Stomach (tissue), 9 donors: Measurements from ENCODE around the gene KCNAB2. TPM values are rescaled to one million over a fixed set of nuclear protein-coding genes. Genes with fewer than 3 reads are reported as not detected.

Experiments
- DNase-seq, 2 donors: peaks; one replicate each; pipeline versions ENCODE4 v3.0.0 to v3.0.0-alpha.2; 2013 to 2019
- H3K27ac ChIP-seq, 5 donors: fragments of 200-600 bp in 4 of 5; sonication (generic) in 4 of 5; one replicate each; pipeline ENCODE4 v1.5.1; 2013 to 2019; ENCODE audit warnings: mild to moderate bottlenecking in 1 of 5, moderate library complexity in 1 of 5
- H3K27me3 ChIP-seq, 3 donors: fragments of 200-600 bp; sonication (generic); one replicate each; pipeline ENCODE4 v1.5.1; 2017 to 2019; ENCODE audit warnings: mixed run types in 1 of 3
- H3K36me3 ChIP-seq, 4 donors: fragments of 200-600 bp; sonication (generic); 1 replicate in 3 of 4; 2 replicates in 1 of 4; pipeline ENCODE4 v1.5.1; 2016 to 2019
- H3K4me1 ChIP-seq, 4 donors: fragments of 200-600 bp; sonication (generic); one replicate each; pipeline ENCODE4 v1.5.1; 2016 to 2019
- H3K4me3 ChIP-seq, 4 donors: fragments of 200-600 bp; sonication (generic) in 3 of 4; one replicate each; pipeline ENCODE4 v1.5.1; 2016 to 2019; ENCODE audit warnings: mild to moderate bottlenecking in 1 of 4
- H3K9me3 ChIP-seq, 4 donors: fragments of 200-600 bp; sonication (generic); one replicate each; pipeline ENCODE4 v1.5.1; 2016 to 2019
- EP300 ChIP-seq: sonication (generic); formaldehyde crosslinking; IDR thresholded peaks from one replicate; pipeline ENCODE4 v1.6.1; 2017; ENCODE audit warnings: antibody characterized with exemption
- POLR2A ChIP-seq, 4 donors: fragments of 450-650 bp; IDR thresholded peaks; one replicate each; pipeline ENCODE4 v1.6.1; 2016; ENCODE audit warnings: antibody characterized with exemption in 4 of 4, control low read depth in 2 of 4, mild to moderate bottlenecking in 1 of 4, moderate library complexity in 1 of 4
- POLR2AphosphoS5 ChIP-seq, 3 donors: sonication (generic); formaldehyde crosslinking; IDR thresholded peaks; one replicate each; pipeline ENCODE4 v1.6.1; 2016; ENCODE audit warnings: antibody characterized with exemption in 3 of 3
- WGBS, 5 donors: extraction: QIAGEN DNeasy Blood & Tissue Kit in 3 of 5; methylation state at CpG; one replicate each; pipeline versions ENCODE4 v1.1.5 to v1.1.7; 2013 to 2018; 5-methylcytosine and 5-hydroxymethylcytosine counted together
- intact Hi-C: fragments of 100-400 bp; cut with DNase I; formaldehyde crosslinking; loops from one replicate; pipeline ENCODE4 v1.15.1; 2023; ENCODE audit warnings: low total_unique reads
- polyA plus RNA-seq, 3 donors: library from polyadenylated mRNA; stranded (reverse); fragments of 200-250 nt; gene quantifications; one replicate each; pipeline ENCODE4 v1.2.3, GENCODE V29; 2013
- total RNA-seq, 5 donors: library from RNA; depleted of rRNA; stranded (reverse); fragments of >200 nt; gene quantifications; one replicate each; pipeline versions ENCODE4 v1.1.0 to v1.2.3, GENCODE V29; 2014 to 2016
- TF ChIP-seq, protein P1 (sequence below), 7 experiments: fragments of 450-650 bp in 4 of 7; fragments of 200-600 bp in 3 of 7; sonication (generic) in 3 of 7; IDR thresholded peaks; one replicate each; pipeline ENCODE4 v1.5.1; 2016 to 2019; ENCODE audit warnings: antibody characterized with exemption in 7 of 7, control low read depth in 2 of 7, mild to moderate bottlenecking in 1 of 7
- donor health status: healthy with polysubstance abuse.
- donor health status: Bipolar disorder and iron deficiency.
- donor health status: healthy.

The KCNAB2 gene
- total and polyA plus RNA-seq, 8 donors, result 0.29 to 39.1 (median 3.3) TPM

DNA sequence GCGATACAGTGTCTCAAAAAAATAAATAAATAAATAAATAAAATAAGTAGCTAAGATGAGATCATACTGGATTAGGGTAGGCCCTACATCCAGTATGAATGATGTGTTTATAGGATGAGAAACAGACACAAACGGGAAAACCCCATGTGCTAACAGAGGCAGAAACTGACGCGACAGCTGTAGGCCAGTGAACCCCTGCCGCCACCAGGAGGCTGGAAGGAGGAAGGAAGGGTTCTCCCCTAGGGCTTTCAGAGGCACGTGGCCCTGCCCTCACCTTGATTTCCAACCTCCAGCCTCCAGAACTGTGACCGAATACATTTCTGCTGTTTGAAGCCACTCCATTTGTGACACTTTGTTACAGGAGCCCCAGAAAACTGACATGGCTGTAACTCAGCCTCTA is 95.9 kb downstream of the KCNAB2 start:
- no peak overlapping the region for H3K27ac ChIP-seq
- H3K9me3 ChIP-seq, result no peaks in the 10 kb centered on the region
- no peaks in the 10 kb centered on the region for H3K4me1 ChIP-seq
- peaks cover 0 to 28% (median 8%) of the 10 kb centered on the region in 3 donors for H3K27me3 ChIP-seq
- intact Hi-C loops, result no loop called here
- H3K36me3 ChIP-seq, result no peaks in the 10 kb centered on the region
- no peak overlapping the region for H3K4me3 ChIP-seq
- no peak for DNase-seq
- WGBS, 5 donors, result 22 to 47% (median 32%) methylated on average over 7 of the region's 7 CpGs
- TF ChIP-seq, protein P1, sequence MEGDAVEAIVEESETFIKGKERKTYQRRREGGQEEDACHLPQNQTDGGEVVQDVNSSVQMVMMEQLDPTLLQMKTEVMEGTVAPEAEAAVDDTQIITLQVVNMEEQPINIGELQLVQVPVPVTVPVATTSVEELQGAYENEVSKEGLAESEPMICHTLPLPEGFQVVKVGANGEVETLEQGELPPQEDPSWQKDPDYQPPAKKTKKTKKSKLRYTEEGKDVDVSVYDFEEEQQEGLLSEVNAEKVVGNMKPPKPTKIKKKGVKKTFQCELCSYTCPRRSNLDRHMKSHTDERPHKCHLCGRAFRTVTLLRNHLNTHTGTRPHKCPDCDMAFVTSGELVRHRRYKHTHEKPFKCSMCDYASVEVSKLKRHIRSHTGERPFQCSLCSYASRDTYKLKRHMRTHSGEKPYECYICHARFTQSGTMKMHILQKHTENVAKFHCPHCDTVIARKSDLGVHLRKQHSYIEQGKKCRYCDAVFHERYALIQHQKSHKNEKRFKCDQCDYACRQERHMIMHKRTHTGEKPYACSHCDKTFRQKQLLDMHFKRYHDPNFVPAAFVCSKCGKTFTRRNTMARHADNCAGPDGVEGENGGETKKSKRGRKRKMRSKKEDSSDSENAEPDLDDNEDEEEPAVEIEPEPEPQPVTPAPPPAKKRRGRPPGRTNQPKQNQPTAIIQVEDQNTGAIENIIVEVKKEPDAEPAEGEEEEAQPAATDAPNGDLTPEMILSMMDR (IDR thresholded peaks at IDR 0.05), result no peak
- no peak for TF ChIP-seq EP300
- TF ChIP-seq POLR2AphosphoS5 (IDR thresholded peaks at IDR 0.05), result no peak
- no peak for TF ChIP-seq POLR2A (IDR thresholded peaks at IDR 0.05)

DNA sequence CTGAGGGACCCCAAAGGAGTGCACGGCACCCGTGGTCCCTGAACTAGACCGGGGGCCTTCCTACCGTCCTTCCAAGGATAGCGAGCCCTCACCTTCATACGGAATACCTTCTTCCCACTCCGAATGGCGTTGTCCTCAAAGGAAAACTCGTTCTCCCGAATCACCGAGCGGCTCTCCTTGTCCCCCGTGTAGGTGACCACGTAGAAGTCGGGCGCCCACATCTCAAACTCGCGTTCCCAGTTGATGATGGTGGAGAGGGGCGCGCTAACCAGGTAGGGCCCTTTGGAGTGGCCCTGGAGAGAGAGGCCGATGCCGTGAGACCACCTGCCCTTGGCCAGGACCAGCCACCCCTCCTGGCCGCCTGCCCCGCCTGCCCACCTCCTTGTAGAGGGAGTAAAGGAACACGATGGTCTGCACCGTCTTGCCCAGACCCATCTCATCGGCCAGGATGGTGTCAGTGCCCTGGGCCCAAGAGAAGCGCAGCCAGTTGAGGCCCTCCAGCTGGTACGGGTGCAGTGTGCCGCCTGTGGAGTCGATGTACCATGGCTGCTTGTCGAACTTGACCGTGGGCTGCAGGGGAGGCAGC is 96.4 kb downstream of the KCNAB2 start:
- DNase-seq, result no peak
- Histone ChIP-seq H3K36me3 (no peaks in the 10 kb centered on the region), H3K27ac (no peak overlapping the region), H3K9me3 (no peaks in the 10 kb centered on the region), H3K27me3 (peaks cover 0 to 33% (median 14%) of the 10 kb centered on the region in 3 donors), H3K4me3 (no peak overlapping the region), H3K4me1 (no peaks in the 10 kb centered on the region)
- intact Hi-C loops, result no loop called here
- TF ChIP-seq, protein P1 (IDR thresholded peaks at IDR 0.05), result no peak
- no peak for TF ChIP-seq EP300
- no peak for TF ChIP-seq POLR2A (IDR thresholded peaks at IDR 0.05)
- no peak for TF ChIP-seq POLR2AphosphoS5 (IDR thresholded peaks at IDR 0.05)
- 89 to 95% (median 92%) methylated on average over 22 to 33 of the region's 33 CpGs for WGBS, 5 donors

DNA sequence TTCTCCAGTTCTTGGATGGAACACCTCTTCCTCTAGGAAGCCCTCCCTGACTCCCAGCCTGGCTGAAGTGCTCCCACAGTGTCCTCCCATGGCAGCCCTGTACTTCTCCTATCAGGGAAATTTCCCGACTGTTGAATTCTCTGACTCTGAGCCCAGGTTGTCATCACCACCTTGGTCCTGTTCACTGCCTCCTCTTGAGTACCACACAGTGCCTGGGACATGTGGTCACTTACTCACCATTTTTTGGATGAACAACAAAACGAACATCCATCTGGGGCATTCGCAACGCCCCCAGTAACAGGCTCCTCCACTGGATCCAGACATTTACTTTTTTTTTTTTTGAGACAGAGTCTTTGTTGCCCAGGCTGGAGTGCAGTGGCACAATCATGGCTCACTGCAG is 97.0 kb downstream of the KCNAB2 start:
- Histone ChIP-seq H3K27me3 (peaks cover 0 to 39% (median 20%) of the 10 kb centered on the region in 3 donors), H3K4me3 (no peak overlapping the region), H3K36me3 (no peaks in the 10 kb centered on the region), H3K27ac (no peak overlapping the region), H3K9me3 (no peaks in the 10 kb centered on the region), H3K4me1 (no peaks in the 10 kb centered on the region)
- TF ChIP-seq, protein P1 (IDR thresholded peaks at IDR 0.05), result no peak
- TF ChIP-seq POLR2A (IDR thresholded peaks at IDR 0.05) (no peak), EP300 (no peak), POLR2AphosphoS5 (IDR thresholded peaks at IDR 0.05) (no peak)
- intact Hi-C loops, result no loop called here
- DNase-seq, result no peak
- 76 to 88% (median 78%) methylated on average over 4 of the region's 4 CpGs for WGBS, 5 donors

DNA sequence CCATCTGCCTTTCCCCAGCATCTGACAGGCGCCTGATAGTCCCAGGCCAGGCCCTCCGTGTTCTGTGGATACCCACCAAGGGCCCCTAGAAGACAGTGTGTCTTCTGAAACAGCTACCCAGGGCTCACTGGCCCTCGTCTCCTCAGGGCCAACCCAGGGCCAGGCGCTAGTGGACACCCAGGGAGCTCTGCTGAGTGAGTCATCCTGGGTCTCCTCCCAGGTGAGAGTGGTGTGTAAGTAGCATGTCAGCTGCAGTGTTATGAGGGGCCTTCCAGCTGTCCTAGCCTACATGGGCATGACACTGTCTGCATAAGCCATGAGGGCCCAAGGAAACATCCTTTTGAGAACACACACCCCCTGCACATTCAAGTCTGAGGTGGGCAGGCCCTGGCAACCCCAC is 97.7 kb downstream of the KCNAB2 start:
- no peak for TF ChIP-seq EP300
- TF ChIP-seq POLR2A (IDR thresholded peaks at IDR 0.05), result no peak
- TF ChIP-seq, protein P1 (IDR thresholded peaks at IDR 0.05), result no peak
- no peak for TF ChIP-seq POLR2AphosphoS5 (IDR thresholded peaks at IDR 0.05)
- DNase-seq, result no peak
- peaks cover 0 to 46% (median 26%) of the 10 kb centered on the region in 3 donors for H3K27me3 ChIP-seq
- no peaks in the 10 kb centered on the region for H3K36me3 ChIP-seq
- intact Hi-C loops, result no loop called here
- H3K4me1 ChIP-seq, result peaks cover under 1 to 4% (median 3%) of the 10 kb centered on the region in 4 donors
- WGBS, 5 donors, result 66 to 88% (median 76%) methylated on average over 4 of the region's 4 CpGs
- no peaks in the 10 kb centered on the region for H3K9me3 ChIP-seq
- H3K27ac ChIP-seq, result no peak overlapping the region
- no peak overlapping the region for H3K4me3 ChIP-seq
